ENCODE measurements around the gene GRK3. TPM values are rescaled to one million over a fixed set of nuclear protein-coding genes. Genes with fewer than 3 reads are reported as not detected.

Gene GRK3
- total RNA-seq, 1 donor from 2014 or later: 34.3 TPM

GRCh38 chr22:25728071-25728470 lies 163.6 kb downstream of the GRK3 start:
- ATAC-seq: no peak
- intact Hi-C loops (cut with DNase I): no loop called here
- Histone ChIP-seq H3K36me3 (peaks cover 2% of the 10 kb centered on the region), H3K4me3 (no peak overlapping the region), H3K9me3 (no peaks in the 10 kb centered on the region), H3K4me1 (no peaks in the 10 kb centered on the region), H3K27me3 (ENCODE audit: low read depth) (no peaks in the 10 kb centered on the region), H3K27ac (no peak overlapping the region)
- no peak for TF ChIP-seq CTCF (IDR thresholded peaks at IDR 0.05)
- no peak for DNase-seq

GRCh38 chr22:25729016-25729995 lies 164.8 kb downstream of the GRK3 start:
- H3K27ac ChIP-seq: no peak overlapping the region
- ATAC-seq (no peak), DNase-seq (no peak)

DNA sequence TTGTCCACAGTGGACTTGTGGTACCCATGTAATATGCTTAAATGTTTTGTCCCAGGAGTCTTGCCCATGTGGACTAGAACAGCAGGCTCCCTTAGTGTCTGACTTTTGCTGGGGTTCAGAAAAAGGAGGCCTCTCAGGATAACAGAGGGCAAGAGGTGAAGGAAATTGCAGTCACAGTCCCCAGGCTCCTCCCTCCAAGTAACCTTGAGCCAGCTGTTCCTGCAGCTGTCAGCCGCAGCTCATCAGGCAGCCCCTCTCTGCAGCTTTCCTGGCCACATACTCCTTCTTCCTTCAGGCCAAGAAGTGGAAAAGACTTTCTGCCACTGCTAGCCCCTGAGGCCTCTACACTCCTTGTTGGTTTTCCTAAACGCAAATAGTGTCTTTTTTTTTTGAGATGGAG lies 171.2 kb downstream of the GRK3 start:
- intact Hi-C loops (cut with DNase I): no loop called here
- DNase-seq (no peak), ATAC-seq (no peak)
- Histone ChIP-seq H3K27me3 (ENCODE audit: low read depth) (no peaks in the 10 kb centered on the region), H3K4me3 (no peak overlapping the region), H3K4me1 (no peaks in the 10 kb centered on the region), H3K9me3 (no peaks in the 10 kb centered on the region), H3K27ac (no peak overlapping the region), H3K36me3 (no peaks in the 10 kb centered on the region)
- TF ChIP-seq CTCF (IDR thresholded peaks at IDR 0.05): no peak

More at GRCh38 chr22:25729016-25729995, 164.8 kb downstream of the GRK3 start:
- intact Hi-C loops (cut with DNase I): no loop called here
- TF ChIP-seq CTCF (IDR thresholded peaks at IDR 0.05): no peak
- Histone ChIP-seq H3K4me1 (no peaks in the 10 kb centered on the region), H3K36me3 (no peaks in the 10 kb centered on the region), H3K4me3 (no peak overlapping the region), H3K9me3 (no peaks in the 10 kb centered on the region), H3K27me3 (ENCODE audit: low read depth) (no peaks in the 10 kb centered on the region)

GRCh38 chr22:25736378-25737011 lies 172.0 kb downstream of the GRK3 start:
- DNase-seq: no peak

More at GRCh38 chr22:25736378-25737011, 172.0 kb downstream of the GRK3 start:
- Histone ChIP-seq H3K4me3 (no peak overlapping the region), H3K36me3 (no peaks in the 10 kb centered on the region), H3K27me3 (ENCODE audit: low read depth) (peaks cover 2% of the 10 kb centered on the region), H3K4me1 (no peaks in the 10 kb centered on the region), H3K27ac (no peak overlapping the region), H3K9me3 (no peaks in the 10 kb centered on the region)
- TF ChIP-seq CTCF (IDR thresholded peaks at IDR 0.05): no peak
- ATAC-seq: no peak
- intact Hi-C loops (cut with DNase I): no loop called here

All from lower lobe of right lung (tissue), 2 donors.